IMR-90 (cell line): ENCODE results near the gene SRXN1.

Experiments used
- MAZ ChIP-seq: IDR thresholded peaks from 2 replicates; pipeline ENCODE4 v1.6.1; 2012; ENCODE audit warnings: low read depth, mild to moderate bottlenecking, low read length, improper control_type of control experiment, moderate library complexity, borderline replicate concordance
- TF ChIP-seq, protein P1 (sequence below): conservative IDR thresholded peaks from 2 replicates; pipeline ENCODE4 v1.5.1; 2012; ENCODE audit warnings: mild to moderate bottlenecking, low read depth, low read length, improper control_type of control experiment
- TF ChIP-seq, protein P2 (sequence below): fragments of 150-350 bp; IDR thresholded peaks from 2 replicates; pipeline ENCODE4 v1.6.1; 2016; ENCODE audit warnings: low read depth, mild to moderate bottlenecking, low read length, moderate library complexity, borderline replicate concordance

DNA sequence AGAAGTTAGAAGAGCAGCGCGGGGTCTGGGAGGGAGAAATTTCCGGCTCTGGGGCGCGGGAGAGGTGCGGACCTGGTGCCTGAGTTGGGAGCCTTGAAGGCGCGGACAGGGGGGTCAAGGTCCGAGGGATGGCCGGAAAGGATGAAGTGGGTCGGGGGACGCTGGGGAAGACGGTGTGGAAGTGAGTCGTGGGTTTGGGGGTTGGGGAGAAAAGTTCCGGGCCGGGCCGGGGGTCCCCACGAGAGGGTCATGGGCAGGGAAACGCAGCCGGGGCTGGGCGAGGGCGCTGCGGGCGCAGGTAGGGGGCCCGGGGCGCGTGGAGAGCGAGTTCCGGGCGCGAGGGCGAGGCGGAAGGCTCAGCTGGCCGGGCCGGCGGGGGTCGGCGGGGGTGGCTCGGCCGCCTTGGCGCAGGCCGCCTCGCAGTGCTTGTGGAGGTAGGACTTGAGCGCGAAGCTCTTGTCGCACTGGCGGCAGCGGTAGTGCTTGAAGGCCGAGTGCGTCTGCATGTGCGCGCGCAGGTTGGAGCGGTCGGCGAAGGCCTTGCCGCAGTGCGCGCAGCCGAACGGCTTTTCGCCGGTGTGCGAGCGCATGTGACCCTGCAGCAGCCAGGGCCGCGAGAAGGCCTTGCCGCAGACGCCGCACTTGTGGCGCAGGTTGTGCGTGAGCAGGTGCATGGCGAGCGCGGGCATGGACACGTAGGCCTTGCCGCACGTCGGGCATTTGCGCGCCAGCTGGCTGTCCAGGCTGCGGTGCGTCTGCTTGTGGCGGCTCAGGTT is 10.5 kb upstream of the SRXN1 start:
- TF ChIP-seq, protein P1, sequence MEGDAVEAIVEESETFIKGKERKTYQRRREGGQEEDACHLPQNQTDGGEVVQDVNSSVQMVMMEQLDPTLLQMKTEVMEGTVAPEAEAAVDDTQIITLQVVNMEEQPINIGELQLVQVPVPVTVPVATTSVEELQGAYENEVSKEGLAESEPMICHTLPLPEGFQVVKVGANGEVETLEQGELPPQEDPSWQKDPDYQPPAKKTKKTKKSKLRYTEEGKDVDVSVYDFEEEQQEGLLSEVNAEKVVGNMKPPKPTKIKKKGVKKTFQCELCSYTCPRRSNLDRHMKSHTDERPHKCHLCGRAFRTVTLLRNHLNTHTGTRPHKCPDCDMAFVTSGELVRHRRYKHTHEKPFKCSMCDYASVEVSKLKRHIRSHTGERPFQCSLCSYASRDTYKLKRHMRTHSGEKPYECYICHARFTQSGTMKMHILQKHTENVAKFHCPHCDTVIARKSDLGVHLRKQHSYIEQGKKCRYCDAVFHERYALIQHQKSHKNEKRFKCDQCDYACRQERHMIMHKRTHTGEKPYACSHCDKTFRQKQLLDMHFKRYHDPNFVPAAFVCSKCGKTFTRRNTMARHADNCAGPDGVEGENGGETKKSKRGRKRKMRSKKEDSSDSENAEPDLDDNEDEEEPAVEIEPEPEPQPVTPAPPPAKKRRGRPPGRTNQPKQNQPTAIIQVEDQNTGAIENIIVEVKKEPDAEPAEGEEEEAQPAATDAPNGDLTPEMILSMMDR, result no peak
- no peak for TF ChIP-seq MAZ
- TF ChIP-seq, protein P2, sequence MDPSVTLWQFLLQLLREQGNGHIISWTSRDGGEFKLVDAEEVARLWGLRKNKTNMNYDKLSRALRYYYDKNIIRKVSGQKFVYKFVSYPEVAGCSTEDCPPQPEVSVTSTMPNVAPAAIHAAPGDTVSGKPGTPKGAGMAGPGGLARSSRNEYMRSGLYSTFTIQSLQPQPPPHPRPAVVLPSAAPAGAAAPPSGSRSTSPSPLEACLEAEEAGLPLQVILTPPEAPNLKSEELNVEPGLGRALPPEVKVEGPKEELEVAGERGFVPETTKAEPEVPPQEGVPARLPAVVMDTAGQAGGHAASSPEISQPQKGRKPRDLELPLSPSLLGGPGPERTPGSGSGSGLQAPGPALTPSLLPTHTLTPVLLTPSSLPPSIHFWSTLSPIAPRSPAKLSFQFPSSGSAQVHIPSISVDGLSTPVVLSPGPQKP, result no peak
